ENCODE measurements around the gene CLEC19A. TPM values are rescaled to one million over a fixed set of nuclear protein-coding genes. Genes with fewer than 3 reads are reported as not detected.

The CLEC19A gene
- not detected for total RNA-seq

DNA sequence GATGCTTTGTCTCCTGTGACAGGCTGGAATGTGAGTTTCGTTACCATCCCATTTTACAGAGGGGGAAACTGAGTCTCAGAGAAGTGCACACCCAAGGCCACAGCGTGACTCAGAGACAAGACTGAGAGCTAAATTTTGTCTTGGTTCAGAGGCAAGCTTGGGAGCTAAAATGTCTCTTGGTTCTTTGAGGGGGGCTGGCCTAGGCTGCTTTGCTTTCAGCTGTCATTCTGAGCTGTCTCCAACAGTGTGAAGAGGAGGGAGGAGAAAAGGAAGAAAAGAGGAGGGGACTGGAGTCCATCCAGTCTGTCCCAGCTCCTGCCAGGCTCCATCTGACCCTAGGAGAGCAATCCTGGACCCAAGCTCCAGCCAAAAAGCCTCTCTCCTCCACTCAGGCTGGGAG, at the start of gene CLEC19A:
TSS of gene CLEC19A (plus strand) at position 301 of the 400 bp plus-strand sequence. CDS start 121 bp downstream, outside the sequence.
- Mint-ChIP-seq H3K27me3 (ENCODE audit: low read depth) (no peaks in the 10 kb centered on the region), H3K4me3 (no peak within 1 kb of the TSS), H3K9me3 (ENCODE audit: insufficient read depth) (no peaks in the 10 kb centered on the region), H3K27ac (no peak within 1 kb of the TSS), H3K36me3 (ENCODE audit: low read depth) (no peaks in the 10 kb centered on the region), H3K4me1 (ENCODE audit: low read depth) (no peaks in the 10 kb centered on the region)
- ATAC-seq (no peak), DNase-seq (no peak)
- CTCF ChIA-PET, result no interaction called here
- POLR2A ChIA-PET, result no interaction called here

DNA sequence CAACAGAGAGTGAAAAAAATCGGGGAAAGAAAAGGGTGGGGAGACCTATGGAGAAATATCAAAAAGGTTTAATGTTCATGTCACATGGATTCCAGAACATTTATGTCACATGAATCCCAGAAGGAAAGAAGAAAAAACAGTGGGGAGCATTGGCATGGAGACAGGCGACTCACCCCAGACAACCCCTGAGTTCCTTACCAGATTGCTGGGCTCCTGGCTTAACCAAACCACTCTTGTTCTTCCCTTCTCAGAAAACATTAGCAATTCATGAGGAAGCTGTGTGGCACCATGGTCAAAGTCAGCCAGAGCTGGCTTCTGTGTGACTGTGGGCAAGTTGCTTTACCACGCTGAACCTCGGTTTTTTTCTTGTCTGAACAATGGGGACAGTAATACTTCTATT, 49.6 kb upstream of the CLEC19A start:
- CTCF ChIA-PET, result interaction anchor here (0.6 kb wide), 1 partner anchor 22 kb away, joined by 3 read pairs; no protein-coding TSS in a partner anchor
- Mint-ChIP-seq H3K4me1 (ENCODE audit: low read depth) (no peaks in the 10 kb centered on the region), H3K36me3 (ENCODE audit: low read depth) (no peaks in the 10 kb centered on the region)

DNA sequence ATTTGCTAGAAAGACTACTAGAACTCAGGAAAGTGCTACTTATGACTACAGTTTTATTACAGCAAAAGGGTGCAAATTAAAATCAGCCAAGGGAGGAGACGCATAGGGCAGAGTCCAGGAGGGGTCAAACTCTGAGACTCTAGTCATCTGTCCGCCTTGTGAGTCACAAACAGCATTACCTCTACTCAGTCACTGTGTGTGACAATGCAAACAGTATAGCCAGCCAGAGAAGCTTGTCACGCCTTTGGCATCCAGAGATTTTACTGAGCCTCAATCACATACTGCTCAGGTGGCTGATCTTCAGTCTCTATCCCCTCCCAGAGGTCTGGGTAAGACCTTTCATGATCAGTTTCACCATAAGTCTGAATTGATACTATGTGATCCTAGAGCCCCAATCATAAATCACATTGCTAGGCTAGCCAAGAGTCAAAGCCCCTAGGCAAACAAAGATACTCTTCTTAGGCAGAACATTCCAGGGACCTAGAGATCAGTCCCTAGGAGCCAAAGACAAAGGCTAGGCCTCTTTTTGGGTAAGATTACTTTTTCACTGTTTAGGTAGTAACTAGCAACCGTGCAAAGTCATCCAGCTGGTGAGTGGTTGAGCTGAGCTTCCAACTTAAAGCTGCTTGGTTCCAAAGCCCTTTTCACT, 48.8 kb upstream of the CLEC19A start:
- POLR2A ChIA-PET, result no interaction called here
- CTCF ChIA-PET, result interaction anchor here (0.6 kb wide), 1 partner anchor 21 kb away, joined by 3 read pairs; no protein-coding TSS in a partner anchor
- ATAC-seq (no peak), DNase-seq (no peak)
- Mint-ChIP-seq H3K36me3 (ENCODE audit: low read depth) (no peaks in the 10 kb centered on the region), H3K4me1 (ENCODE audit: low read depth) (no peaks in the 10 kb centered on the region), H3K9me3 (ENCODE audit: insufficient read depth) (peaks cover 18% of the 10 kb centered on the region), H3K27me3 (ENCODE audit: low read depth) (no peaks in the 10 kb centered on the region), H3K27ac (no peak overlapping the region), H3K4me3 (no peak overlapping the region)

More for the DNA sequence above, 49.6 kb upstream of the CLEC19A start:
- Mint-ChIP-seq H3K27ac (no peak overlapping the region), H3K9me3 (ENCODE audit: insufficient read depth) (peaks cover 18% of the 10 kb centered on the region), H3K27me3 (ENCODE audit: low read depth) (no peaks in the 10 kb centered on the region), H3K4me3 (no peak overlapping the region)
- DNase-seq (no peak), ATAC-seq (no peak)
- POLR2A ChIA-PET, result no interaction called here

DNA sequence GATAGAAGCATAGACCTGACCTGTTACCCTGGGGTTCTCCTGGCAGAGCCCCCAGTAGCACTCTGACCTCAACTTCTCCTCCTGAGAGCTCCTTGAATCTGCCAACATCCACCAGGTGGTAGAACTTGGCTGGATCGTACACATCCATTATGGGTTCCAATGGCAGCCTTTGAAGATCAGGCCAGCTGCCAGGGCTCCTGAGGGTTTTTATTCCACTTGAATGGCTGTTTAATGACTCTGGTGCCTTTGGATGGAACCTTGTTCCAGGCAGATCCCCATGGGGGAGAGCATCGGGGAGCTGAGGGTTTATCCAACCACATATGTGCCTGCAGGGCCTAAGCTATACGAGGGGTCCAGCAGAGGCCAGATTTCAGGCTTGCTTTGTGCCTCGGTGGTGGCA, 47.1 kb upstream of the CLEC19A start:
- DNase-seq (no peak), ATAC-seq (no peak)
- H3K4me1 Mint-ChIP-seq (ENCODE audit: low read depth), result no peaks in the 10 kb centered on the region
- POLR2A ChIA-PET, result no interaction called here
- H3K27ac Mint-ChIP-seq, result no peak overlapping the region
- no peak overlapping the region for H3K4me3 Mint-ChIP-seq
- CTCF ChIA-PET, result no interaction called here
- no peaks in the 10 kb centered on the region for H3K36me3 Mint-ChIP-seq (ENCODE audit: low read depth)
- H3K27me3 Mint-ChIP-seq (ENCODE audit: low read depth), result no peaks in the 10 kb centered on the region
- H3K9me3 Mint-ChIP-seq (ENCODE audit: insufficient read depth), result peaks cover 18% of the 10 kb centered on the region

DNA sequence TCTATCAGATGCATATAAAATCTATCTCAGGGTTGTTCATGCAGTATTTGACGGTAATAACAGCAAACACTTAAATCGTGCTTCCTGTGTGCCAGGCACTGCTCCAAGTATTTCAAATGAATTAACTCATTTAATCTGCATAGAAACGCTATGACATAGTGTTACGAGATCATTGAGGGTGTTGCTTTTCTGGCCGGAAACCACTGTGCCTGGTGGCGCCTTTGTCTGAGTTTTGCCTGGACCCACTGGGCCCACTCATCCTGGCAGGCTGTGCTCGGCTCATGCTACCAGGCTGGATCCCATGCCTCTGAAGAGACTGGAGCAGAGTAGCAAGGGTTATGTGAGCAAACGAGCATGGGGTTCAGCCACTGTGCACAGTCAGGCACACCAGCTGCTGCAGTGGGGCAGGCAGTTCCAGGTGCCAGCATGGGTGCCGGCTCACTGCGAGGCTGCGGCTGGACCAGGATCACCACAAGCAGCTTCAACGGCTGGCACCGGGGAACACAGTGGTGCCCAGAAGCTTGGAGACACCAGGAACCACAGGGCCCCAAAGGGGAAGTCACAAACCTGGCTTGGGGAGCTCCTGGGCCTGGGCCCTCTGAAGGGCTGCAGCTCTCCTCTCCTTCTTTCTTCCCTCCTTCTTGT, 45.9 kb upstream of the CLEC19A start:
- Mint-ChIP-seq H3K27ac (no peak overlapping the region), H3K9me3 (ENCODE audit: insufficient read depth) (peaks cover 18% of the 10 kb centered on the region), H3K36me3 (ENCODE audit: low read depth) (no peaks in the 10 kb centered on the region), H3K27me3 (ENCODE audit: low read depth) (no peaks in the 10 kb centered on the region), H3K4me3 (no peak overlapping the region), H3K4me1 (ENCODE audit: low read depth) (no peaks in the 10 kb centered on the region)
- ChIA-PET CTCF (no interaction called here), POLR2A (no interaction called here)
- ATAC-seq (no peak), DNase-seq (no peak)

DNA sequence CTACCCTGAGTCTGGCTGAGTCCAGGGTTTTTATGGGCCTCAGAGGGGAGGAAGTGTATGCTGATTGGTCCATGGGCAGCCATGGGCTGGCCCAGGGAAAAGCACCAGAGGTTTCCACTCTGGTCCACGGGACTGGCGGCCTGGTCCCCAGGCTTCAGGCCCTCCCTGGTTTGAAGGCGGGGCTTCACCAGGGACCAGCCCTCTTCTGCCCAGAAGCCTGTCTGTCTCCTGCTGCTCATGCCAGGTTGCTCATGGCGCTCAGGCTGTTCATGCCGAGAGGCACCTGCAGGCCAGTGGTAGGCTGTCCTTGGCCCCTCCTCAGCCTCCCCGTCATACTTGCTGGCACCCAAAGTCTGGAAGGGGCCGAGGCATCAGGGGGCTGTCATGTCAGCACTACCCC, 45.0 kb upstream of the CLEC19A start:
- DNase-seq, result no peak
- Mint-ChIP-seq H3K36me3 (ENCODE audit: low read depth) (no peaks in the 10 kb centered on the region), H3K4me1 (ENCODE audit: low read depth) (no peaks in the 10 kb centered on the region), H3K4me3 (no peak overlapping the region), H3K9me3 (ENCODE audit: insufficient read depth) (peaks cover 9% of the 10 kb centered on the region), H3K27ac (no peak overlapping the region), H3K27me3 (ENCODE audit: low read depth) (no peaks in the 10 kb centered on the region)
- no peak for ATAC-seq
- POLR2A ChIA-PET, result no interaction called here
- CTCF ChIA-PET, result no interaction called here

DNA sequence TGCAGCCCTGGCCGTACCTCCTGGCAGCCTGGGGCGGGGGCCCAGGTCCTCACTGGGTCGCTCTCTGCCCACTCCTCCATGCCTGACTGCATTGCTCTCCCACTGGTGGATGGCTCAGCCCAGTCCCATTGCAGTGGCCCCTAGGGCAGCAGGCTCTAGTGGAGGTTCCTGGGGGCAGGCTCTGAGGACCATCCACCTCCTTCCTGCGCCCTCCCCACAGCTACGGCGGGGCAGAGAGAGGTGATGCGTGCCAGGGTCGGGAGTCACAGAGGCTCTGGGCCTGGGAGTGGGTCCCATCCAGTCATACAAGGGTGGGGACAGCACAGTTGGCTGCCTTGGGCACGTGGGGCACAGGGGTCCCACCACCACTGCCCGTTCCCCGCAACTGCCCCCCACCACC, 44.0 kb upstream of the CLEC19A start:
- Mint-ChIP-seq H3K9me3 (ENCODE audit: insufficient read depth) (peaks cover 4% of the 10 kb centered on the region), H3K4me3 (no peak overlapping the region), H3K4me1 (ENCODE audit: low read depth) (no peaks in the 10 kb centered on the region), H3K36me3 (ENCODE audit: low read depth) (no peaks in the 10 kb centered on the region), H3K27me3 (ENCODE audit: low read depth) (no peaks in the 10 kb centered on the region), H3K27ac (no peak overlapping the region)
- no peak for DNase-seq
- ChIA-PET POLR2A (no interaction called here), CTCF (no interaction called here)
- no peak for ATAC-seq

DNA sequence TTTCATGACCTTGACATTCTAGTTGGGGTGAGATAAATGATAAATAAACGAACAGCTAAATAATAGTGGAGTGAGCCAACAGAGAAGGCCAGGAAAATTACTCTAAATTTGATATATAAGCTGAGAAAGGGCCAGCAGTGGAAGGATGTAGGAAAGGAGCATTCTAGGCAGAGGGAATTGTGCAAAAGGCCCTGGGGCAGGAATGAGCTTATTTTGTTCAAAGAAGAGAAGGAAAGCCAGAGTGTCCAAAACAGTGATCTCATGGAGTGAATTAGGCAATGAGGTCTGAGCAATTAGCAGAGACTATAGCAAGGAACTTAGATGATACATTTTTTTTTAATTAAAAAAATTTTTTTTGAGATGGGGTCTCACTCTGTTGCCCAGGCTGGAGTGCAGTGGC, 43.3 kb upstream of the CLEC19A start:
- H3K36me3 Mint-ChIP-seq (ENCODE audit: low read depth), result no peaks in the 10 kb centered on the region
- CTCF ChIA-PET, result no interaction called here

DNA sequence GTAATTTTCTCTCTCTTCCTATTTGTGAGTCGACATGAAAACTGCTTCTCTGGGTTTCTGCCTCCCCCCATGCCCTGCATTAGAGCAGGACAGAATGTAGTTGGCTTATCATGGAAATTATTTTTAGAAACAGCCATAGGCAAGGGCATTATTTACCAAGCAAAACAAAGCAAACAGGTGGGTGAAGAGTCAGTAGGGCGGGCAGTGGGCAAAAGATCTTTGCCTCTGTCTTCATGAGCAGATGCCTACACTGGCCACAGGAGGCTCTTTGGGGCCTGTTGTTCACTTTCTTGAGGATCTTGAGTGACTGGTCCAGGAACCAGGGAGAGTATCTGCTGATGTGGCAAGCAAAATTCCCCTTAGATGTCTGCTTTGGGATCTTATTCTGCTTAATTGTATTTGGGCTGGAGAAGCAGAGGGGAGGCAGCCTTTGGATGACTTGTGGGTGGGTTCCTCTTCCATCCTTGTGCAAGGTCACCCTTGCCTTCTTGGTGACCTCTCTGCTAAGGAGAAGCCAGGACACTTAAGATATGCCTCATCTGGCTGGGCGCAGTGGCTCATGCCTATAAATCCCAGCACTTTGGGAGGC, 42.5 kb upstream of the CLEC19A start:
- no peak for ATAC-seq

More for the DNA sequence above, 43.3 kb upstream of the CLEC19A start:
- DNase-seq (no peak), ATAC-seq (no peak)
- no peak overlapping the region for H3K4me3 Mint-ChIP-seq
- H3K27ac Mint-ChIP-seq, result no peak overlapping the region
- no peaks in the 10 kb centered on the region for H3K4me1 Mint-ChIP-seq (ENCODE audit: low read depth)
- no peaks in the 10 kb centered on the region for H3K27me3 Mint-ChIP-seq (ENCODE audit: low read depth)
- peaks cover 4% of the 10 kb centered on the region for H3K9me3 Mint-ChIP-seq (ENCODE audit: insufficient read depth)
- POLR2A ChIA-PET, result no interaction called here

DNA sequence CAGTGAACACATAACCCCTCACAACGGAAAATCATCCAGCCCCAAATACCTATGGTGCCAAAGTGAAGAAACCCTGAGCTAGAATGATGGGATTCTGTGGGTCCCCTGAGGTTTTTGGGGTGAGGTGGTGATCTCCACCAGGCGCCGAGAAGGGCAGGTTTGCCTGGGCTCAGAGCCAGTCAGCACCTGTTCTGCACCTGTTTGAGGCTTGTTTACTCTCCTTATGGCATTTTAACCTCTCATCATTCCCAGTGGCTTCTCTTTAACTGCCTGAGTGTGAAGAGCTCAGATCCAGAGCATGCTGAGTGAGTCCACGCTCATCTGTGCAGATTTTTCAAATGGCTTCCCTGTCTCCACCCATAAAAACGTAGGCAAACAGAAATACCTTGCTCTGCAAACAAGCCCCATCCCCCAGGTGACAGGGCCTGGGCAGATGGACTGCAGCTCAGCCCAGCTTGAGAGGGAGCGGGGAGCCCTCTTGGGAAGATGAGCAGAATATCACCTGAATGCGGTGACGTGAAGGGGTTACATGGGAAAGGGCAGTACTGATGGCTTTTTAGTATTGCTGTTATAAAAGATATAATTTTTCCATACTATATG, 40.1 kb upstream of the CLEC19A start:
- Mint-ChIP-seq H3K36me3 (ENCODE audit: low read depth) (no peaks in the 10 kb centered on the region), H3K27ac (no peak overlapping the region), H3K4me3 (no peak overlapping the region), H3K9me3 (ENCODE audit: insufficient read depth) (no peaks in the 10 kb centered on the region), H3K4me1 (ENCODE audit: low read depth) (no peaks in the 10 kb centered on the region), H3K27me3 (ENCODE audit: low read depth) (no peaks in the 10 kb centered on the region)
- ATAC-seq (no peak), DNase-seq (no peak)
- POLR2A ChIA-PET, result no interaction called here
- CTCF ChIA-PET, result interaction anchor here (1.4 kb wide), 1 partner anchor 25 kb away, joined by 3 read pairs; no protein-coding TSS in a partner anchor

More for the DNA sequence above, 42.5 kb upstream of the CLEC19A start:
- no peak overlapping the region for H3K27ac Mint-ChIP-seq
- no peaks in the 10 kb centered on the region for H3K4me1 Mint-ChIP-seq (ENCODE audit: low read depth)
- no peaks in the 10 kb centered on the region for H3K36me3 Mint-ChIP-seq (ENCODE audit: low read depth)
- peaks cover 4% of the 10 kb centered on the region for H3K9me3 Mint-ChIP-seq (ENCODE audit: insufficient read depth)
- H3K27me3 Mint-ChIP-seq (ENCODE audit: low read depth), result no peaks in the 10 kb centered on the region
- DNase-seq, result no peak
- no peak overlapping the region for H3K4me3 Mint-ChIP-seq
- CTCF ChIA-PET, result no interaction called here
- POLR2A ChIA-PET, result no interaction called here

DNA sequence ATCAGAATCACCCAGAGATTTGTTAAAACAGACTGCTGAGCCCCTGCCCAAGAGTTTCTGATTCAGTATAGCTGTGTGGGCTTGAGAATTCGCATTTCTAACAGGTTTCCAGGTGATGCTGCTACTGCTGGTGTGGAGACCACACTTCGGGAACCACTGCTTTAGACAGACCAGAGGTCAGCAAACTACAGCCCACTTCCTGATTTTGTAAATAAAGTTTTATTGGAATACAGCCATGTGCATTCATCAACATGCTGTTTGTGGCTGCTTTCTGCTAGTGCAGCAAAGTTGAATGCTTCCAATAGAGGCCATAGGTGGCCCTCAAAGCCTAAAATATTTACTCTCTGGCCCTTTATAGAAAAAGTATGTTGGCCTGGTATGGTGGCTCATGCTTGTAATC, 32.6 kb upstream of the CLEC19A start:
- Mint-ChIP-seq H3K27ac (no peak overlapping the region), H3K4me1 (ENCODE audit: low read depth) (no peaks in the 10 kb centered on the region), H3K36me3 (ENCODE audit: low read depth) (no peaks in the 10 kb centered on the region), H3K27me3 (ENCODE audit: low read depth) (no peaks in the 10 kb centered on the region), H3K4me3 (no peak overlapping the region), H3K9me3 (ENCODE audit: insufficient read depth) (no peaks in the 10 kb centered on the region)
- DNase-seq, result no peak
- CTCF ChIA-PET, result no interaction called here
- POLR2A ChIA-PET, result no interaction called here
- no peak for ATAC-seq

DNA sequence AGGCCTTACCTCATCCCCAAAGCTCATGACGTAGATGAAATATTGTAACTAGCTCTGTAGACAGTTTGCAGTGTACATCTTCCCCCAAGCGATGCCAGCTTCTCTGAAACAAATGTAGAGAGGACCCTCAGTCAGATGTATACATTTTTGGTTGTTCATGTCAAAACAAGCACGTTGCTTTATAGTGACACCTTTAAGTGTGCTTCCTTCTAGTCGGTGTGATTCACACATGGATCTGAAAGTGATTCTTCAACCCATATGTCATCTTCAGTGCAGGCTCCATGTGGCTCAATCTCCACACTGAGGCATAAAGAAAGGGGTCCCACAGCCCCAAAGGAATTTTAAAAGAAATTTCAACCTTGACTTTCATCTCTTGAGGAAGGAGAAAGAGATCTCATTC, 30.9 kb upstream of the CLEC19A start:
- POLR2A ChIA-PET, result no interaction called here
- DNase-seq, result no peak
- H3K4me1 Mint-ChIP-seq (ENCODE audit: low read depth), result no peaks in the 10 kb centered on the region
- H3K27me3 Mint-ChIP-seq (ENCODE audit: low read depth), result peaks cover 1% of the 10 kb centered on the region
- no peak overlapping the region for H3K4me3 Mint-ChIP-seq
- H3K27ac Mint-ChIP-seq, result no peak overlapping the region
- H3K36me3 Mint-ChIP-seq (ENCODE audit: low read depth), result no peaks in the 10 kb centered on the region
- ATAC-seq, result no peak
- CTCF ChIA-PET, result no interaction called here
- H3K9me3 Mint-ChIP-seq (ENCODE audit: insufficient read depth), result no peaks in the 10 kb centered on the region
